ENCODE results near the gene ZNF396.
A peak's percentile ranks its signal among the peaks of the same experiment; 100 is the strongest.

ZNF396 gene

DNA sequence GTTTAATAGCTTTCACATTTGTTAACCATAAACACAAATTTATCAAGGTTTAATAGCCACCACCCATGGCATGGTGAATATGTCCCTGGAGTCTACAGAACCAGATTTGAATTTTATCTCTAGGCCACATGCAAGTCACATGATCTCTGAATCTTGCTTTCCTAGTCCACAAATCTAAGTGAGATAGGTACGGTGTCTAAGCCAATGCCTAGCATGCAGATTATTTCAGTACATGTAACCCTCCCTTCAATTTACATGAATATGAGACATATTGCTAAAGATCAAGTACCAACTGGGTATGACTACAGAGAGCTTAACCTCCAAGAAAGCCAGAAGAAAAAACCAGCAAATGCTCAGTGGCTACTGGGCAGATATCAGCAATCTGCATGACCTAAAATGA, 42.9 kb downstream of the ZNF396 start:
- DNase-seq = no peak

DNA sequence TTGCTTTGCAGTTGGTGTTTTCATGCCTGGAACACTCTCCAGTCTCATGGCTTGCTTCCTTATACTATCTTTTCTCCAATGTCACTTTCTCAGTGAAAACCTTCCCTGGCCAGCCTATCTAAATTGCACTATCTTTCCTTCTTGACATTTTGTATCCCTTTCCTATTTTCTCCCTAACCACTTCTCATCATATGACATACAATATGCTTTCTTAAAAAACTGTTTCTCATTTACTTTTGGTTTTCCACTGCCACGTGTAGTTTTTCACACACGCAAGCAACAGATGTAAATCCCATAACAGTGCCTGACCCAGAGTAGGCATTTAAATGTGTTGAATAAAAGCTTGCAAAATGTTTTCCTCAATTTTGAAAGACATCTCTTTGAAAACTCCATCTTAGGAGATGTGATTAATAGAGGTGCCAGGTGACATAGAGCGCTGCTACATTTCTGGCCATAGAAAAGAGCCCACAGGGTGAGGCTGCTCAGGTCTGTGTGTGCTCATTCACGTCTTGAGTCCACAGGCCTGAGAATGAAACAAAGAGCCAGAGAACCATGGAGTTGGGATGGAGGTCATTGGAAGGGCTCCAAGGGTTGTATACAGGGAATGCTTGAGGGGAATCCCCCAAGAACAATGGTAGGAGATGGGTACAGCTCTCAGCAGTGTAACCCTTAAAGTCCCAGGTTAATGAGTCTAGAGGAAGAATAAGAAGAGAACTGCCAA, 45.6 kb downstream of the ZNF396 start:
- DNase-seq = no peak

DNA sequence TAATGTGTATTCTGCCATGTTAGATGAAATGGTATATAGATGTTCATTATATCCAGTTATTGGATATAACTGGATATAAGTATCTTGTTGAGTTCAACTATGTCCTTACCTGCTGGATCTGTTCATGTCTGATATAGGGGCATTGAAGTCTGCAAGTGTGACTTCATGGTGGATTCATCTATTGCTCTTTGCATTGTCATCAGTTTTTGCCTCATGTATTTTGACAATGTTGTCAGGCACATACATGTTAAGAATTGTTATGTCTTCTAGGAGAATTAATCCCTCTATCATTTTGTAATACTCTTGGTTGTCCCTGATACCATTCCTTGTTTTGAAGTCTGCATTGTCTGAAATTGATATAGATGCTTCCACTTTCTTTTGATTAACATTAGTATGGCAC, 48.3 kb downstream of the ZNF396 start:
- DNase-seq = no peak

- DNase-seq = no peak
Observed at GRCh38 chr18:35326695-35327387, 50.3 kb downstream of the ZNF396 start.

DNA sequence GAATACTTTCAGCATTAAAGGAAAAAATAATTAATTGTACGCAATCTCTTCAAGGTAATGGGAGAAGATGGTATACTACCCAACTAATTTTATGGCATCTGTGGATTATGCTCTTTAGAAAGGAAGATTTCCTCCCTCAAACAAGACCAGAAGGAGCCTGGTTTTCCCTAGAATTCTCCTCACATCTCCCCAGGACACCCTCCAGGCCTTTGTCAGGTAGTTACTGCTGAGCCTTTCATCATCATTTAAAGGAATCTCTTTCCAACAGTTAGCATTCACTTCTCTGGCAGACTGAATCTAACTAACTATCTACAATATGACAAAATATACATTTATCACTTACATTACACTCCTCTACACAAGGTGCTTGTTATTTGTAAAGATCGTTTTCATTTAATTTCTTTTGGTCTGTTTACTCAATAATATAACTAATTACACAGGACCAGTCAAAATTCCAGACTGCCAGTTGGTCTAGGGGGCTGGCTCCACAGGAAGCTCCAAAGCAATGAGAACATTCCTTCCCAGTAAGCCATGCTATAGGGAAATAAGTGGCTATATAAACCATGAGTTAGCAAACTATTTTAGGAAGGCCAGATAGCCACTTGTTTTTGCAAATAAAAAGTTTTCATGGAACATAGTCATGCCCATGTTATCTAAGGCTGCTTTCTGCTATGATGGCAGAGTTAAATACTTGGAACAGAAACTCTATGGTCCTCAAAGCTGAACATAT, 52.0 kb downstream of the ZNF396 start:
- DNase-seq = peak; percentile 7

- DNase-seq = no peak
Observed at GRCh38 chr18:35322486-35323458, 54.4 kb downstream of the ZNF396 start.
